ENCODE results near the gene CLEC20A. TPM values are rescaled to one million over a fixed set of nuclear protein-coding genes. Genes with fewer than 3 reads are reported as not detected.

Gene CLEC20A
- total and polyA plus RNA-seq, 9 of the 15 experiments (the other 6 are each of a cell fraction or from before 2014, with no cell fraction given), result not detected

GRCh38 chr1:178513278-178513983 lies 16.7 kb upstream of the CLEC20A start:
- POLR2A ChIA-PET, result interaction anchor here (0.6 kb wide), 1 partner anchor 13 kb away, joined by 3 read pairs; no protein-coding TSS in a partner anchor
- Histone ChIP-seq H2AFZ (ENCODE audit: low read depth, low read length) (peak overlapping the region; percentile 6; the same call in 1 of the 2 replicates), H3K9me1 (ENCODE audit: control insufficient read depth, insufficient read depth, low read length) (no peaks in the 10 kb centered on the region), H3K4me3 (no peak overlapping the region), H3K4me2 (ENCODE audit: insufficient read depth, low read length) (no peak overlapping the region), H3K27me3 (ENCODE audit: control insufficient read depth in 2 of 2, insufficient read depth in 2 of 2, low read length in 2 of 2) (peaks cover 0 to 16% of the 10 kb centered on the region in 2 experiments; a peak in 2 of 5 replicates), H3K79me2 (ENCODE audit: control insufficient read depth, insufficient read depth, low read length) (no peaks in the 10 kb centered on the region), H3K9ac (ENCODE audit: insufficient read depth in 1 of 2, low read depth in 2 of 2, low read length in 2 of 2) (no peak overlapping the region), H3K36me3 (ENCODE audit: control insufficient read depth, insufficient read depth, low read length) (no peaks in the 10 kb centered on the region), H3K4me1 (replicated peaks in 1 of 2; ENCODE audit: control insufficient read depth in 2 of 2, insufficient read depth in 2 of 2, low read length in 2 of 2) (no peaks in the 10 kb centered on the region), H4K20me1 (replicated peaks; ENCODE audit: control insufficient read depth, insufficient read depth, low read length) (no peaks in the 10 kb centered on the region), H3K27ac (ENCODE audit: extremely low read depth, low read depth, low read length) (no peak overlapping the region), H3K9me3 (replicated peaks; ENCODE audit: control insufficient read depth, insufficient read depth, low read depth, low read length) (no peaks in the 10 kb centered on the region)
- ATAC-seq (peak; percentile 73), FAIRE-seq (no peak), DNase-seq (ENCODE audit: extremely low read depth in 1 of 4, low spot score in 3 of 4) (no peak)
- in situ Hi-C loops (cut with MboI), result loop anchor here (5.0 kb wide), 1 partner anchor 201 kb away; no protein-coding TSS in a partner anchor
- 3% methylated on average over 14 of the region's 14 CpGs for WGBS (ENCODE audit: insufficient coverage, low coverage, missing lambda C conversion rate)
- CTCF ChIA-PET (ENCODE audit: low intra/inter-chr PET ratio), result no interaction called here
- BruUV-seq (replicated peaks), result no TSS peak
- intact Hi-C loops (cut with micrococcal nuclease), result no loop called here
- TF ChIP-seq ZNF592 (IDR thresholded peaks at IDR 0.05) (no peak), FOXA3 (CRISPR knock-in tag; conservative IDR thresholded peaks at IDR 0.05 in 1 of 2, IDR thresholded peaks at IDR 0.05 in 1 of 2) (no peak), TBP (optimal IDR thresholded peaks at IDR 0.05; ENCODE audit: low read depth, low read length) (no peak), NR2C2 (CRISPR knock-in tag; IDR thresholded peaks at IDR 0.05) (no peak), NR2C2 (tag; IDR thresholded peaks at IDR 0.05) (0 out of 2 replicates have a peak, but pooled peaks have one; percentile 22), ZFP1 (CRISPR knock-in tag; IDR thresholded peaks at IDR 0.05) (no peak), ELF1 (tag; IDR thresholded peaks at IDR 0.05) (0 out of 2 replicates have a peak, but pooled peaks have one; percentile 14), GATA2 (CRISPR knock-in tag; IDR thresholded peaks at IDR 0.05) (no peak)
- TF ChIP-seq, protein P1, sequence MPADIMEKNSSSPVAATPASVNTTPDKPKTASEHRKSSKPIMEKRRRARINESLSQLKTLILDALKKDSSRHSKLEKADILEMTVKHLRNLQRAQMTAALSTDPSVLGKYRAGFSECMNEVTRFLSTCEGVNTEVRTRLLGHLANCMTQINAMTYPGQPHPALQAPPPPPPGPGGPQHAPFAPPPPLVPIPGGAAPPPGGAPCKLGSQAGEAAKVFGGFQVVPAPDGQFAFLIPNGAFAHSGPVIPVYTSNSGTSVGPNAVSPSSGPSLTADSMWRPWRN (IDR thresholded peaks at IDR 0.05; ENCODE audit: low read depth), result no peak
- TF ChIP-seq, protein P2, sequence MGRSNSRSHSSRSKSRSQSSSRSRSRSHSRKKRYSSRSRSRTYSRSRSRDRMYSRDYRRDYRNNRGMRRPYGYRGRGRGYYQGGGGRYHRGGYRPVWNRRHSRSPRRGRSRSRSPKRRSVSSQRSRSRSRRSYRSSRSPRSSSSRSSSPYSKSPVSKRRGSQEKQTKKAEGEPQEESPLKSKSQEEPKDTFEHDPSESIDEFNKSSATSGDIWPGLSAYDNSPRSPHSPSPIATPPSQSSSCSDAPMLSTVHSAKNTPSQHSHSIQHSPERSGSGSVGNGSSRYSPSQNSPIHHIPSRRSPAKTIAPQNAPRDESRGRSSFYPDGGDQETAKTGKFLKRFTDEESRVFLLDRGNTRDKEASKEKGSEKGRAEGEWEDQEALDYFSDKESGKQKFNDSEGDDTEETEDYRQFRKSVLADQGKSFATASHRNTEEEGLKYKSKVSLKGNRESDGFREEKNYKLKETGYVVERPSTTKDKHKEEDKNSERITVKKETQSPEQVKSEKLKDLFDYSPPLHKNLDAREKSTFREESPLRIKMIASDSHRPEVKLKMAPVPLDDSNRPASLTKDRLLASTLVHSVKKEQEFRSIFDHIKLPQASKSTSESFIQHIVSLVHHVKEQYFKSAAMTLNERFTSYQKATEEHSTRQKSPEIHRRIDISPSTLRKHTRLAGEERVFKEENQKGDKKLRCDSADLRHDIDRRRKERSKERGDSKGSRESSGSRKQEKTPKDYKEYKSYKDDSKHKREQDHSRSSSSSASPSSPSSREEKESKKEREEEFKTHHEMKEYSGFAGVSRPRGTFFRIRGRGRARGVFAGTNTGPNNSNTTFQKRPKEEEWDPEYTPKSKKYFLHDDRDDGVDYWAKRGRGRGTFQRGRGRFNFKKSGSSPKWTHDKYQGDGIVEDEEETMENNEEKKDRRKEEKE (IDR thresholded peaks at IDR 0.05; ENCODE audit: borderline replicate concordance in 1 of 2, control insufficient read depth in 1 of 2, low read depth in 2 of 2, low read length in 1 of 2), result no peak
- TF ChIP-seq, protein P3, sequence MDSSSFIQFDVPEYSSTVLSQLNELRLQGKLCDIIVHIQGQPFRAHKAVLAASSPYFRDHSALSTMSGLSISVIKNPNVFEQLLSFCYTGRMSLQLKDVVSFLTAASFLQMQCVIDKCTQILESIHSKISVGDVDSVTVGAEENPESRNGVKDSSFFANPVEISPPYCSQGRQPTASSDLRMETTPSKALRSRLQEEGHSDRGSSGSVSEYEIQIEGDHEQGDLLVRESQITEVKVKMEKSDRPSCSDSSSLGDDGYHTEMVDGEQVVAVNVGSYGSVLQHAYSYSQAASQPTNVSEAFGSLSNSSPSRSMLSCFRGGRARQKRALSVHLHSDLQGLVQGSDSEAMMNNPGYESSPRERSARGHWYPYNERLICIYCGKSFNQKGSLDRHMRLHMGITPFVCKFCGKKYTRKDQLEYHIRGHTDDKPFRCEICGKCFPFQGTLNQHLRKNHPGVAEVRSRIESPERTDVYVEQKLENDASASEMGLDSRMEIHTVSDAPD (CRISPR knock-in tag; IDR thresholded peaks at IDR 0.05), result no peak

Data from K562 (cell line).